PC-3 (cell line): ENCODE measurements around the gene APIP. TPM values are rescaled to one million over a fixed set of nuclear protein-coding genes. Genes with fewer than 3 reads are reported as not detected.
A peak's percentile ranks its signal among the peaks of the same experiment; 100 is the strongest.

Source experiments
- ATAC-seq: fragments of 200-7000 bp; cut with Tn5 transposase; 2 replicates; pipeline ENCODE4 v1.9.1; 2020; ENCODE audit warnings: mild to moderate bottlenecking, moderate library complexity
- BruUV-seq: library from RNA; stranded (reverse); fragments of 400-500 nt; replicated peaks from 2 replicates; lab custom pipeline; 2021; lab: Mats Ljungman, UMichigan
- CTCF ChIA-PET: fragments of 300-600 bp; sonication (Branson Sonifier 250); formaldehyde crosslinking; loops from one replicate; lab custom pipeline; 2022; ENCODE audit warnings: antibody characterized with exemption; lab: Charles Lee
- POLR2A ChIA-PET: fragments of 300-600 bp; sonication (Branson Sonifier 250); formaldehyde crosslinking; loops from one replicate; lab custom pipeline; 2022; ENCODE audit warnings: antibody characterized with exemption; ENCODE audit not compliant: unreplicated experiment; lab: Charles Lee
- DNase-seq: peaks from one replicate; pipeline ENCODE4 v3.0.0-alpha.2; 2015
- H2AFZ ChIP-seq: fragments of 300-600 bp; sonication (generic); 2 replicates; pipeline ENCODE4 v1.6.0; 2016; ENCODE audit warnings: antibody characterized with exemption, low read length
- H3F3A ChIP-seq: fragments of 300-600 bp; sonication (generic); one replicate; pipeline ENCODE4 v1.6.0; 2017; ENCODE audit warnings: antibody characterized with exemption, low read length, control low read depth, mild to moderate bottlenecking; ENCODE audit not compliant: unreplicated experiment
- H3K27ac ChIP-seq: fragments of 300-600 bp; sonication (generic); 2 replicates; pipeline ENCODE4 v1.5.1; 2016; ENCODE audit warnings: mild to moderate bottlenecking, low read length
- H3K27me3 ChIP-seq: fragments of 300-600 bp; sonication (generic); 2 replicates; pipeline ENCODE4 v1.6.1; 2016; ENCODE audit warnings: low read length, mixed read lengths
- H3K36me3 ChIP-seq: fragments of 300-600 bp; sonication (generic); 2 replicates; pipeline ENCODE4 v1.6.1; 2016; ENCODE audit warnings: low read depth, mixed run types, low read length, mixed read lengths
- H3K4me1 ChIP-seq: fragments of 300-600 bp; sonication (generic); 2 replicates; pipeline ENCODE4 v1.5.1; 2016; ENCODE audit warnings: low read length; ENCODE audit not compliant: insufficient read depth
- H3K4me2 ChIP-seq: fragments of 300-600 bp; sonication (generic); 2 replicates; pipeline ENCODE4 v1.6.0; 2016; ENCODE audit warnings: low read length
- H3K4me3 ChIP-seq: fragments of 300-600 bp; sonication (generic); 2 replicates; pipeline ENCODE4 v1.5.1; 2016; ENCODE audit warnings: mild to moderate bottlenecking, low read length, mixed read lengths
- H3K79me2 ChIP-seq: fragments of 300-600 bp; sonication (generic); 2 replicates; pipeline ENCODE4 v1.6.1; 2017; ENCODE audit warnings: low read length, mixed read lengths
- H3K9ac ChIP-seq: fragments of 300-600 bp; sonication (generic); 2 replicates; pipeline ENCODE4 v1.6.0; 2016; ENCODE audit warnings: mild to moderate bottlenecking, low read length
- H3K9me2 ChIP-seq: fragments of 300-600 bp; sonication (generic); replicated peaks from 2 replicates; pipeline ENCODE4 v1.6.1; 2016; ENCODE audit warnings: mixed run types, low read length, mixed read lengths
- H3K9me3 ChIP-seq: fragments of 300-600 bp; sonication (generic); 2 replicates; pipeline ENCODE4 v1.6.1; 2016; ENCODE audit warnings: low read length, mixed read lengths
- H4K20me1 ChIP-seq: fragments of 300-600 bp; sonication (generic); 2 replicates; pipeline ENCODE4 v1.6.1; 2016; ENCODE audit warnings: low read length, mixed read lengths
- EZH2 ChIP-seq: fragments of 300-600 bp; sonication (generic); IDR thresholded peaks from one replicate; pipeline ENCODE4 v1.6.1; 2017; ENCODE audit warnings: antibody characterized with exemption, mild to moderate bottlenecking, low read length; ENCODE audit not compliant: unreplicated experiment
- EZH2phosphoT487 ChIP-seq: fragments of 300-600 bp; sonication (generic); IDR thresholded peaks from 2 replicates; pipeline ENCODE4 v1.6.1; 2018; ENCODE audit warnings: mild to moderate bottlenecking, antibody characterized with exemption, low read length, borderline replicate concordance
- intact Hi-C: fragments of 100-400 bp; cut with micrococcal nuclease; formaldehyde crosslinking; loops from 2 replicates; pipeline ENCODE4 v1.9.0; 2023
- total RNA-seq: library from RNA; depleted of rRNA; stranded (reverse); fragments of >200 nt; gene quantifications from 2 replicates; pipeline ENCODE4 v1.2.3, GENCODE V29; 2014
- TF ChIP-seq, protein P1 (sequence below): fragments of 300-600 bp; sonication (generic); conservative IDR thresholded peaks from 2 replicates; pipeline ENCODE4 v1.5.1; 2017; ENCODE audit warnings: antibody characterized with exemption, low read depth, mild to moderate bottlenecking, low read length

APIP gene
- total RNA-seq, 1 experiment from 2014 or later = 35.3 TPM

DNA sequence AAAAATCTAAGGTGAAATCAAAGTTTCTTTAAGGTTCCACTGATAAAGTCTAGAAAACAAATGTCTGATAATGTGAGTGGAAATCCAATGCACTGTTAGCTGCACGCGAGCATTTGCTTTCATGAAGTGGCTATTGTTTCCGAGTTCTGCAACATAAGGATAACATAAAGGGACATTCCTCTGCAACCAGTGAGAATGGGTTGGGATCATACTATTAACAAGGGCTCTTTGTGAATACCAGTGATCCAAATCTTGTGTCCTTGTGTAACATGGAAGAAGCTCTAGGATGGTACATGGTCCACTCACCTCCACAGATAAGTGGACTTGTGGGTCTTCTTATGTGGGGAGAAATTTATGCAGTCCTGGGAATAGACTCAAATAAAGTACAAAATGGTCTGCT, 24.6 kb downstream of the APIP start:
- POLR2A ChIA-PET = no interaction called here
- no peak for ATAC-seq
- CTCF ChIA-PET = interaction anchor here (0.6 to 2.6 kb wide), 2 partner anchors 237 to 305 kb away, joined by 3 to 10 read pairs; no protein-coding TSS in a partner anchor

DNA sequence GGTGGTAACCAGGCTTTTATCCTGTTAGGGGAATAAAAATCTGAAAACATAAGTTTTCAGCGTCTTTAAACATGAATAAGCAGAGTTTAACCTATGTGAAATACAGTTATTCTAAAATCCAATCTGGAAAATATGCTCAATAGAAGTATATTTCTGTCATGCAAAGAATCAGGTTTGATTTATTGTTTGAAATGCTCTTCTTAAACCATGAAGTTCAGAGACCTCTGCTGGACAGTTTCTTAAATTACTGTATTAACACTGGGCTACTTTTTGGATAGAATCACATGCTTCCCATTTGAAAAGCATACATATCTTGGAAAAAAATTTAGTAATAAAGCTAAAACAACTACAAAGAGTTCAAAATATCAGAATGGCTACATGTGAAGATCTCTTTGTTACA, 25.4 kb downstream of the APIP start:
- Histone ChIP-seq H3K27ac (peak overlapping the region; percentile 37), H3K9ac (0 out of 2 replicates have a peak overlapping the region, but pooled peaks have one; percentile 17), H3K4me1 (peaks cover 17% of the 10 kb centered on the region), H3K9me3 (no peaks in the 10 kb centered on the region), H3F3A (no peaks in the 10 kb centered on the region), H3K79me2 (no peaks in the 10 kb centered on the region), H3K4me3 (no peak overlapping the region), H3K27me3 (no peaks in the 10 kb centered on the region), H3K36me3 (no peaks in the 10 kb centered on the region), H4K20me1 (no peaks in the 10 kb centered on the region), H3K9me2 (no peaks in the 10 kb centered on the region), H3K4me2 (0 out of 2 replicates have a peak overlapping the region, but pooled peaks have one; percentile 12), H2AFZ (no peak overlapping the region)
- DNase-seq (peak; percentile 78), ATAC-seq (peak; percentile 68; the same call in 1 of the 2 replicates)
- no TSS peak for BruUV-seq
- ChIA-PET POLR2A (no interaction called here), CTCF (interaction anchor here (0.6 to 2.6 kb wide), 3 partner anchors 236 to 503 kb away, joined by 3 to 10 read pairs (median 3); no protein-coding TSS in a partner anchor)
- TF ChIP-seq EZH2phosphoT487 (no peak), EZH2 (no peak)
- TF ChIP-seq, protein P1, sequence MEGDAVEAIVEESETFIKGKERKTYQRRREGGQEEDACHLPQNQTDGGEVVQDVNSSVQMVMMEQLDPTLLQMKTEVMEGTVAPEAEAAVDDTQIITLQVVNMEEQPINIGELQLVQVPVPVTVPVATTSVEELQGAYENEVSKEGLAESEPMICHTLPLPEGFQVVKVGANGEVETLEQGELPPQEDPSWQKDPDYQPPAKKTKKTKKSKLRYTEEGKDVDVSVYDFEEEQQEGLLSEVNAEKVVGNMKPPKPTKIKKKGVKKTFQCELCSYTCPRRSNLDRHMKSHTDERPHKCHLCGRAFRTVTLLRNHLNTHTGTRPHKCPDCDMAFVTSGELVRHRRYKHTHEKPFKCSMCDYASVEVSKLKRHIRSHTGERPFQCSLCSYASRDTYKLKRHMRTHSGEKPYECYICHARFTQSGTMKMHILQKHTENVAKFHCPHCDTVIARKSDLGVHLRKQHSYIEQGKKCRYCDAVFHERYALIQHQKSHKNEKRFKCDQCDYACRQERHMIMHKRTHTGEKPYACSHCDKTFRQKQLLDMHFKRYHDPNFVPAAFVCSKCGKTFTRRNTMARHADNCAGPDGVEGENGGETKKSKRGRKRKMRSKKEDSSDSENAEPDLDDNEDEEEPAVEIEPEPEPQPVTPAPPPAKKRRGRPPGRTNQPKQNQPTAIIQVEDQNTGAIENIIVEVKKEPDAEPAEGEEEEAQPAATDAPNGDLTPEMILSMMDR = peak; percentile 72
- intact Hi-C loops = loop anchor here (1.0 to 10.0 kb wide), 5 partner anchors 134 to 378 kb away; partner anchors contain the start of gene ELF5

More for the DNA sequence above, 24.6 kb downstream of the APIP start:
- intact Hi-C loops = loop anchor here (10.0 kb wide), 1 partner anchor 207 kb away; no protein-coding TSS in a partner anchor
- no peak overlapping the region for H3K9ac ChIP-seq
- H3K4me2 ChIP-seq = no peak overlapping the region
- no peaks in the 10 kb centered on the region for H3K36me3 ChIP-seq
- H3K27me3 ChIP-seq = no peaks in the 10 kb centered on the region
- TF ChIP-seq, protein P1 = no peak
- TF ChIP-seq EZH2 (no peak), EZH2phosphoT487 (no peak)
- peaks cover 17% of the 10 kb centered on the region for H3K4me1 ChIP-seq
- H3K9me2 ChIP-seq = no peaks in the 10 kb centered on the region
- no TSS peak for BruUV-seq
- no peaks in the 10 kb centered on the region for H3K9me3 ChIP-seq
- DNase-seq = no peak
- no peaks in the 10 kb centered on the region for H3K79me2 ChIP-seq
- no peaks in the 10 kb centered on the region for H4K20me1 ChIP-seq
- no peak overlapping the region for H2AFZ ChIP-seq
- H3K27ac ChIP-seq = no peak overlapping the region
- no peak overlapping the region for H3K4me3 ChIP-seq
- no peaks in the 10 kb centered on the region for H3F3A ChIP-seq

DNA sequence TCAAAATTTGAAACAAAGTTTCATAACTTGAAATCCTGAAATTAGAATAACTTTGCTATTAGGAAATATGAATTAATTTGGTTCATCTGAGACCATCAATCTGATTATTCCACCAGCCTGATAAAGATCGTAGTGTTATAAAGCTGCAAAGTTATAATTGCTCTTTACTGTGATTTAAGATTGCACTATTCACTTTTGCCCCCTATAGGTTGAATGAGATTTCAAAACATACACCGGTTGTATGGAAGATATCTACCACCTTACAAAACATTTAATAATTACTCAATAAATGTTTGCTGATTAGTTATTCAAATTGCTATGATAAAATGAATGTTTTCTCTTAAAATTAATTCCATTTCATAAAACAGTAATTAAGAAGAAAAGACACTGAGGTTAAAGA, 26.1 kb downstream of the APIP start:
- TF ChIP-seq, protein P1 = peak; percentile 70
- TF ChIP-seq EZH2phosphoT487 = no peak
- Histone ChIP-seq H3K4me2 (0 out of 2 replicates have a peak overlapping the region, but pooled peaks have one; percentile 12), H3K9me3 (no peaks in the 10 kb centered on the region), H3K4me3 (no peak overlapping the region), H3K36me3 (no peaks in the 10 kb centered on the region), H3K27ac (peak overlapping the region; percentile 37), H3K4me1 (peaks cover 17% of the 10 kb centered on the region), H3K9me2 (no peaks in the 10 kb centered on the region), H3K27me3 (no peaks in the 10 kb centered on the region), H3K79me2 (no peaks in the 10 kb centered on the region), H3K9ac (0 out of 2 replicates have a peak overlapping the region, but pooled peaks have one; percentile 17), H2AFZ (no peak overlapping the region), H3F3A (no peaks in the 10 kb centered on the region), H4K20me1 (no peaks in the 10 kb centered on the region)
- DNase-seq (peak; percentile 57), ATAC-seq (peak; percentile 76)
- intact Hi-C loops = loop anchor here (1.0 to 10.0 kb wide), 5 partner anchors 133 to 377 kb away; partner anchors contain the start of gene ELF5
- POLR2A ChIA-PET = interaction anchor here (0.7 kb wide), 1 partner anchor 269 kb away, joined by 4 read pairs; no protein-coding TSS in a partner anchor
- CTCF ChIA-PET = interaction anchor here (0.5 to 2.6 kb wide), 3 partner anchors 237 to 304 kb away, joined by 3 to 10 read pairs (median 6); no protein-coding TSS in a partner anchor
- BruUV-seq = no TSS peak
